ENCODE data around the gene C19orf25.

C19orf25 gene

GRCh38 chr19:1452802-1453524, 26.1 kb downstream of the C19orf25 start:
- TF ChIP-seq ZBTB7A (IDR thresholded peaks at IDR 0.05; ENCODE audit: low read depth), result no peak
- TF ChIP-seq CREB1 (IDR thresholded peaks at IDR 0.05; ENCODE audit: low read depth), result no peak
- no peak for TF ChIP-seq EGR1 (IDR thresholded peaks at IDR 0.05)
- no peak for TF ChIP-seq USF1 (IDR thresholded peaks at IDR 0.05)
- no peak for TF ChIP-seq TEAD4 (IDR thresholded peaks at IDR 0.05)
- no peak for TF ChIP-seq REST (IDR thresholded peaks at IDR 0.05; ENCODE audit: low read depth)
- no peak for TF ChIP-seq TCF12 (IDR thresholded peaks at IDR 0.05; ENCODE audit: low read depth)
- TF ChIP-seq MAX (IDR thresholded peaks at IDR 0.05), result no peak

- TF ChIP-seq RAD21 (IDR thresholded peaks at IDR 0.05; ENCODE audit: low read depth), result no peak
- no peak for TF ChIP-seq NFIC (IDR thresholded peaks at IDR 0.05)
- TF ChIP-seq CEBPB (IDR thresholded peaks at IDR 0.05), result no peak
- no peak for TF ChIP-seq USF1 (IDR thresholded peaks at IDR 0.05)
- TF ChIP-seq YY1 (IDR thresholded peaks at IDR 0.05; ENCODE audit: low read depth), result no peak
- TF ChIP-seq REST (IDR thresholded peaks at IDR 0.05; ENCODE audit: low read depth), result no peak
- no peak for TF ChIP-seq CREB1 (IDR thresholded peaks at IDR 0.05; ENCODE audit: low read depth)
- no peak for TF ChIP-seq EGR1 (IDR thresholded peaks at IDR 0.05)
- TF ChIP-seq TEAD4 (IDR thresholded peaks at IDR 0.05), result no peak
- no peak for TF ChIP-seq FOXM1 (IDR thresholded peaks at IDR 0.05; ENCODE audit: borderline replicate concordance, low read depth)
- no peak for TF ChIP-seq MAX (IDR thresholded peaks at IDR 0.05)
- TF ChIP-seq EP300 (IDR thresholded peaks at IDR 0.05; ENCODE audit: borderline replicate concordance), result no peak
- TF ChIP-seq TCF12 (IDR thresholded peaks at IDR 0.05; ENCODE audit: low read depth), result no peak
- no peak for TF ChIP-seq ZBTB7A (IDR thresholded peaks at IDR 0.05; ENCODE audit: low read depth)
- TF ChIP-seq TAF1 (IDR thresholded peaks at IDR 0.05; ENCODE audit: low read depth), result no peak
These were observed 26.9 kb downstream of the C19orf25 start for GRCh38 chr19:1451916-1452801.

- TF ChIP-seq CREB1 (IDR thresholded peaks at IDR 0.05; ENCODE audit: low read depth) (no peak), NFIC (IDR thresholded peaks at IDR 0.05) (no peak), TAF1 (IDR thresholded peaks at IDR 0.05; ENCODE audit: low read depth) (no peak), FOXM1 (IDR thresholded peaks at IDR 0.05; ENCODE audit: borderline replicate concordance, low read depth) (no peak), REST (IDR thresholded peaks at IDR 0.05; ENCODE audit: low read depth) (no peak), TEAD4 (IDR thresholded peaks at IDR 0.05) (no peak), EGR1 (IDR thresholded peaks at IDR 0.05) (no peak), YY1 (IDR thresholded peaks at IDR 0.05; ENCODE audit: low read depth) (no peak), TCF12 (IDR thresholded peaks at IDR 0.05; ENCODE audit: low read depth) (no peak), USF1 (IDR thresholded peaks at IDR 0.05) (no peak), EP300 (IDR thresholded peaks at IDR 0.05; ENCODE audit: borderline replicate concordance) (no peak), RAD21 (IDR thresholded peaks at IDR 0.05; ENCODE audit: low read depth) (no peak)
These were observed 28.0 kb downstream of the C19orf25 start for GRCh38 chr19:1450735-1451731.
